Keratinocyte (primary cell): Measurements from ENCODE around the gene ZNF777. TPM values are rescaled to one million over a fixed set of nuclear protein-coding genes. Genes with fewer than 3 reads are reported as not detected.

Experiments used
- DNase-seq: peaks from one replicate; pipeline ENCODE4 v3.0.0-alpha.2; 2011; ENCODE audit warnings: low read depth, missing footprints, low spot score
- FAIRE-seq: peaks from 2 replicates; lab custom pipeline; 2011; peaks lifted over from hg19 to GRCh38; lab: Jason Lieb, UNC
- H2AFZ ChIP-seq: 2 replicates; pipeline ENCODE4 v1.6.0; 2012; ENCODE audit warnings: low read length, control low read depth, inconsistent platforms; ENCODE audit not compliant: control insufficient read depth
- H3K27ac ChIP-seq: 2 replicates; pipeline ENCODE4 v1.5.1; 2011; ENCODE audit warnings: low read length; ENCODE audit not compliant: control insufficient read depth, insufficient read depth
- H3K27me3 ChIP-seq: 3 replicates; pipeline ENCODE4 v1.6.0; 2011; ENCODE audit warnings: low read length; ENCODE audit not compliant: control insufficient read depth, insufficient read depth; ENCODE audit errors: extremely low read depth
- H3K36me3 ChIP-seq, 2 experiments: 2 replicates in 1 of 2; 3 replicates in 1 of 2; pipeline ENCODE4 v1.5.1; 2011; ENCODE audit warnings: low read length in 2 of 2, mild to moderate bottlenecking in 1 of 2; ENCODE audit not compliant: control insufficient read depth in 2 of 2, insufficient read depth in 2 of 2; ENCODE audit errors: extremely low read depth in 1 of 2
- H3K4me1 ChIP-seq: 3 replicates; pipeline ENCODE4 v1.5.1; 2011; ENCODE audit warnings: low read length; ENCODE audit not compliant: control insufficient read depth, insufficient read depth; ENCODE audit errors: extremely low read depth
- H3K4me2 ChIP-seq: 3 replicates; pipeline ENCODE4 v1.6.0; 2011; ENCODE audit warnings: low read depth, low read length; ENCODE audit not compliant: control insufficient read depth, insufficient read depth; ENCODE audit errors: extremely low read depth
- H3K4me3 ChIP-seq, 3 experiments: fragments of 200-600 bp in 1 of 3; sonication (generic) in 1 of 3; 2 replicates in 2 of 3; 3 replicates in 1 of 3; pipeline ENCODE4 v1.5.1; 2011 to 2016; ENCODE audit warnings: low read length in 3 of 3, mild to moderate bottlenecking in 3 of 3, control low read depth in 2 of 3, inconsistent platforms in 1 of 3, low read depth in 1 of 3, mixed read lengths in 1 of 3, mixed run types in 1 of 3, moderate library complexity in 1 of 3; ENCODE audit not compliant: control insufficient read depth in 2 of 3, insufficient read depth in 2 of 3; ENCODE audit errors: extremely low read depth in 1 of 3
- H3K79me2 ChIP-seq: 2 replicates; pipeline ENCODE4 v1.6.0; 2012; ENCODE audit warnings: low read length; ENCODE audit not compliant: control insufficient read depth, insufficient read depth
- H3K9ac ChIP-seq: 3 replicates; pipeline ENCODE4 v1.6.0; 2011; ENCODE audit warnings: low read length; ENCODE audit not compliant: control insufficient read depth, insufficient read depth; ENCODE audit errors: extremely low read depth
- H3K9me1 ChIP-seq: 3 replicates; pipeline ENCODE4 v1.6.0; 2011; ENCODE audit warnings: low read length; ENCODE audit not compliant: control insufficient read depth, insufficient read depth; ENCODE audit errors: extremely low read depth
- H3K9me3 ChIP-seq: 2 replicates; pipeline ENCODE4 v1.5.1; 2012; ENCODE audit warnings: low read depth, low read length; ENCODE audit not compliant: control insufficient read depth
- H4K20me1 ChIP-seq: 3 replicates; pipeline ENCODE4 v1.6.0; 2011; ENCODE audit warnings: low read length; ENCODE audit not compliant: control insufficient read depth, insufficient read depth; ENCODE audit errors: extremely low read depth
- CTCF ChIP-seq, 3 experiments: IDR thresholded peaks in 1 of 3; conservative IDR thresholded peaks in 1 of 3; optimal IDR thresholded peaks in 1 of 3; 2 replicates in 2 of 3; 3 replicates in 1 of 3; pipeline versions ENCODE3 to v1.5.1; 2011; ENCODE audit warnings: low read length in 3 of 3, mild to moderate bottlenecking in 3 of 3, moderate library complexity in 2 of 3, control low read depth in 1 of 3, inconsistent platforms in 1 of 3; ENCODE audit not compliant: insufficient read depth in 2 of 3; ENCODE audit errors: extremely low read depth in 1 of 3
- EZH2 ChIP-seq: IDR thresholded peaks from one replicate; pipeline ENCODE4 v1.6.1; 2012; ENCODE audit warnings: inconsistent platforms, mild to moderate bottlenecking, low read length, moderate library complexity
- dilution Hi-C: fragments of 300-500 bp; cut with MboI; formaldehyde crosslinking; loops from one replicate; pipeline ENCODE4 v1.7.0; 2020; ENCODE audit warnings: low sequenced_read_pairs; ENCODE audit not compliant: extremely low pct_ligation_motif_present
- polyA plus RNA-seq, 5 experiments: library from polyadenylated mRNA; depleted of rRNA in 3 of 5; stranded (reverse) in 3 of 5; stranded (forward) in 1 of 5; unstranded in 1 of 5; fragments of >200 nt; gene quantifications; 1 replicate in 1 of 5; 2 replicates in 3 of 5; 3 replicates in 1 of 5; pipeline versions ENCODE4 v1.2.1 to v1.2.3, GENCODE V29; 2011 to 2012; ENCODE audit warnings: missing spikeins in 2 of 5, low read depth in 1 of 5, low replicate concordance in 1 of 5

ZNF777 gene
- polyA plus RNA-seq, 1 donor (not counting 4 experiments of a cell fraction or from before 2014, with no cell fraction given), result 4.8 TPM

GRCh38 chr7:149471289-149471953 is 10.6 kb upstream of the ZNF777 start:
- Histone ChIP-seq H3K4me2 (no peak overlapping the region), H3K27ac (no peak overlapping the region), H4K20me1 (no peaks in the 10 kb centered on the region), H3K9ac (no peak overlapping the region), H3K27me3 (no peaks in the 10 kb centered on the region), H3K9me3 (no peaks in the 10 kb centered on the region), H2AFZ (no peak overlapping the region), H3K36me3 (peaks cover 9 to 12% of the 10 kb centered on the region in 2 experiments), H3K9me1 (no peaks in the 10 kb centered on the region), H3K4me1 (no peaks in the 10 kb centered on the region), H3K79me2 (peaks cover 2% of the 10 kb centered on the region), H3K4me3 (no peak overlapping the region)
- FAIRE-seq, result no peak
- no peak for DNase-seq
- dilution Hi-C loops, result no loop called here
- TF ChIP-seq EZH2 (no peak), CTCF (optimal IDR thresholded peaks at IDR 0.05 in 1 of 3, IDR thresholded peaks at IDR 0.05 in 1 of 3, conservative IDR thresholded peaks at IDR 0.05 in 1 of 3; ENCODE audit: extremely low read depth in 1 of 3, insufficient read depth in 2 of 3, low read length in 3 of 3) (no peak)

DNA sequence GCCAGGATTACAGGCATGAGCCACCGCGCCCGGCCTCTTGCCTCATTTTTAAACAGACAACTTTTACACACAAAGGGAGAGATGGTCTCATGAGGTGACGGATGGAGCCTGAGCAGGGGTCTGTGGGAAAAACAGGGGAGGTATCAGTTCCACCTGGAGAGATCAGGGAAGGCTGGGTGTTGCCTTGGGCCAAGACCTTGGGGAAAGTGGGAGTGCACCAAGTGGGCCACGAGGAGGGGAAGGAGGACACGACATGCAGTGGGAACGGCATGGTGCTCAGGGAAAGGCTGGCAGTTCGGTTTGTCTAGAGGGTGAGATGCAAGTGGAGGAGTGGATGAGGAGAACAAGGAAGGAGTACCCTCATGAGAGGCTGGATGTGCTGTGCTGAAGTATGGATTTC is 8.9 kb upstream of the ZNF777 start:
- H2AFZ ChIP-seq, result no peak overlapping the region
- H3K79me2 ChIP-seq, result peaks cover 2% of the 10 kb centered on the region
- no peak for DNase-seq
- H3K36me3 ChIP-seq, result peaks cover under 1 to 7% of the 10 kb centered on the region in 2 experiments
- no peak overlapping the region for H3K9ac ChIP-seq
- H3K9me3 ChIP-seq, result no peaks in the 10 kb centered on the region
- TF ChIP-seq CTCF (optimal IDR thresholded peaks at IDR 0.05 in 1 of 3, IDR thresholded peaks at IDR 0.05 in 1 of 3, conservative IDR thresholded peaks at IDR 0.05 in 1 of 3; ENCODE audit: extremely low read depth in 1 of 3, insufficient read depth in 2 of 3, low read length in 3 of 3) (no peak), EZH2 (no peak)
- dilution Hi-C loops, result no loop called here
- no peak overlapping the region for H3K4me2 ChIP-seq
- H3K27me3 ChIP-seq, result no peaks in the 10 kb centered on the region
- FAIRE-seq, result no peak
- no peaks in the 10 kb centered on the region for H3K4me1 ChIP-seq
- H4K20me1 ChIP-seq, result no peaks in the 10 kb centered on the region
- no peaks in the 10 kb centered on the region for H3K9me1 ChIP-seq
- H3K4me3 ChIP-seq, result no peak overlapping the region
- no peak overlapping the region for H3K27ac ChIP-seq
